HepG2 (cell line): ENCODE data around the gene VPS13C. TPM values are rescaled to one million over a fixed set of nuclear protein-coding genes. Genes with fewer than 3 reads are reported as not detected.

ENCODE experiments used
- ATAC-seq: fragments of 200-7000 bp; cut with Tn5 transposase; 3 replicates; pipeline ENCODE4 v1.9.1; 2020; ENCODE audit warnings: mild to moderate bottlenecking, moderate library complexity
- BruUV-seq: library from RNA; stranded (reverse); fragments of 400-500 nt; replicated peaks from 2 replicates; lab custom pipeline; 2021; lab: Mats Ljungman, UMichigan
- CTCF ChIA-PET: fragments of 300-600 bp; formaldehyde crosslinking; extraction: SDS; loops from one replicate; lab custom pipeline; 2021; ENCODE audit warnings: low total read pairs, inconsistent platforms, low intra/inter-chr PET ratio; lab: Yijun Ruan, JAX
- POLR2A ChIA-PET: fragments of 350-600 bp; sonication (Branson Sonifier 250); formaldehyde crosslinking; loops from one replicate; lab custom pipeline; 2020; ENCODE audit warnings: antibody characterized with exemption, inconsistent platforms; lab: Yijun Ruan, JAX
- DNase-seq: peaks from one replicate; pipeline ENCODE4 v3.0.0-alpha.2; 2015; ENCODE audit warnings: low spot score
- FAIRE-seq: peaks from 3 replicates; lab custom pipeline; 2011; peaks lifted over from hg19 to GRCh38; lab: Jason Lieb, UNC
- H2AFZ ChIP-seq: one replicate; pipeline ENCODE4 v1.6.1; 2011; ENCODE audit warnings: low read length, inconsistent platforms
- H3K27ac ChIP-seq: fragments of 300-600 bp; 3 replicates; pipeline ENCODE4 v1.8.0; 2011; ENCODE audit warnings: mixed run types, mild to moderate bottlenecking, mixed read lengths, low read length, inconsistent platforms; ENCODE audit not compliant: insufficient read depth; ENCODE audit errors: extremely low read length
- H3K27me3 ChIP-seq, 2 experiments: fragments of 200-600 bp in 1 of 2; 2 replicates in 1 of 2; 3 replicates in 1 of 2; pipeline versions ENCODE4 v1.6.0 to v1.8.0; 2011; ENCODE audit warnings: low read length in 2 of 2, mild to moderate bottlenecking in 2 of 2, moderate library complexity in 2 of 2, inconsistent platforms in 1 of 2; ENCODE audit not compliant: insufficient read depth in 2 of 2, control insufficient read depth in 1 of 2
- H3K36me3 ChIP-seq, 2 experiments: fragments of 200-600 bp in 1 of 2; replicated peaks in 1 of 2; 2 replicates in 1 of 2; 3 replicates in 1 of 2; pipeline versions ENCODE4 v1.5.1 to v1.8.0; 2011; ENCODE audit warnings: low read length in 2 of 2, inconsistent platforms in 1 of 2; ENCODE audit not compliant: insufficient read depth in 2 of 2, control insufficient read depth in 1 of 2
- H3K4me1 ChIP-seq: 2 replicates; pipeline ENCODE4 v1.5.1; 2012; ENCODE audit warnings: low read length, inconsistent platforms; ENCODE audit not compliant: insufficient read depth
- H3K4me2 ChIP-seq: 2 replicates; pipeline ENCODE4 v1.6.0; 2011; ENCODE audit warnings: low read depth, low read length, inconsistent platforms
- H3K4me3 ChIP-seq, 3 experiments: fragments of 200-600 bp in 1 of 3; sonication (generic), shearing (Covaris generic) in 1 of 3; replicated peaks in 1 of 3; 2 replicates each; pipeline ENCODE4 v1.5.1; 2011 to 2016; ENCODE audit warnings: low read length in 3 of 3, inconsistent platforms in 2 of 3, low read depth in 2 of 3, mild to moderate bottlenecking in 2 of 3, control low read depth in 1 of 3, mixed read lengths in 1 of 3; ENCODE audit not compliant: insufficient read depth in 1 of 3
- H3K79me2 ChIP-seq: one replicate; pipeline ENCODE4 v1.6.1; 2011; ENCODE audit warnings: low read length, inconsistent platforms; ENCODE audit not compliant: insufficient read depth
- H3K9ac ChIP-seq: 2 replicates; pipeline ENCODE4 v1.6.0; 2011; ENCODE audit warnings: mild to moderate bottlenecking, low read depth, low read length, inconsistent platforms; ENCODE audit not compliant: insufficient read depth
- H3K9me3 ChIP-seq: 2 replicates; pipeline ENCODE4 v1.5.1; 2012; ENCODE audit warnings: mild to moderate bottlenecking, low read length
- H4K20me1 ChIP-seq: 2 replicates; pipeline ENCODE4 v1.6.0; 2011; ENCODE audit warnings: inconsistent platforms, mild to moderate bottlenecking, low read length, moderate library complexity; ENCODE audit not compliant: insufficient read depth
- CTCF ChIP-seq: sonication (generic); formaldehyde crosslinking; IDR thresholded peaks from 2 replicates; pipeline ENCODE4 v1.5.0; 2020; ENCODE audit warnings: mild to moderate bottlenecking, missing genetic modification reagents, moderate library complexity
- ELF3 ChIP-seq: IDR thresholded peaks from 2 replicates; pipeline ENCODE4 v1.6.1; 2016; ENCODE audit warnings: missing genetic modification reagents, missing compliant biosample characterization
- ETS1 ChIP-seq: sonication (generic); formaldehyde crosslinking; IDR thresholded peaks from 2 replicates; pipeline ENCODE4 v1.4.0; 2020; ENCODE audit warnings: missing genetic modification reagents
- MAFF ChIP-seq: IDR thresholded peaks from 2 replicates; pipeline ENCODE4 v1.6.1; 2011; ENCODE audit warnings: low read depth, low read length, improper control_type of control experiment
- MIER3 ChIP-seq: IDR thresholded peaks from 2 replicates; pipeline ENCODE4 v1.6.1; 2016; ENCODE audit warnings: missing compliant biosample characterization, borderline replicate concordance
- MXD3 ChIP-seq: IDR thresholded peaks from 2 replicates; pipeline ENCODE4 v1.6.1; 2016; ENCODE audit warnings: mild to moderate bottlenecking, missing biosample characterization, missing genetic modification reagents
- STAG1 ChIP-seq: sonication (generic); formaldehyde crosslinking; IDR thresholded peaks from 2 replicates; pipeline ENCODE4 v1.4.0; 2020; ENCODE audit warnings: missing genetic modification reagents
- XRCC5 ChIP-seq: fragments of 200-400 bp; formaldehyde crosslinking; optimal IDR thresholded peaks from 2 replicates; pipeline ENCODE3; 2017; ENCODE audit warnings: mild to moderate bottlenecking, low read length
- YY1 ChIP-seq: IDR thresholded peaks from 2 replicates; pipeline ENCODE4 v1.6.1; 2011; ENCODE audit warnings: low read length, low read depth, moderate library complexity, mild to moderate bottlenecking; ENCODE audit not compliant: insufficient read depth, insufficient replicate concordance
- ZNF121 ChIP-seq: sonication (generic); formaldehyde crosslinking; IDR thresholded peaks from 2 replicates; pipeline ENCODE4 v1.5.0; 2020; ENCODE audit warnings: mild to moderate bottlenecking, missing genetic modification reagents
- ZNF296 ChIP-seq: sonication (generic); formaldehyde crosslinking; conservative IDR thresholded peaks from 2 replicates; pipeline ENCODE4 v1.5.0; 2020; ENCODE audit warnings: mild to moderate bottlenecking, missing genetic modification reagents
- WGBS: methylation state at CpG from one replicate; pipeline ENCODE4 v1.1.6; 2017; ENCODE audit warnings: low lambda C conversion rate; 5-methylcytosine and 5-hydroxymethylcytosine counted together
- in situ Hi-C: cut with HindIII; loops from 2 replicates; pipeline ENCODE4 v1.10.0; 2017; ENCODE audit warnings: low pct_unique_long_range_greater_than_20kb; ENCODE audit not compliant: extremely low pct_ligation_motif_present
- intact Hi-C: fragments of 100-400 bp; cut with micrococcal nuclease; formaldehyde crosslinking; loops from one replicate; pipeline ENCODE4 v1.10.0; 2022; ENCODE audit not compliant: unreplicated experiment
- polyA plus RNA-seq, 8 experiments: library from polyadenylated mRNA; depleted of rRNA in 3 of 8; stranded (reverse) in 7 of 8; unstranded in 1 of 8; fragments of >200 nt; fragmentation: Illumina TruSeq in 4 of 8; extraction: Trizol in 4 of 8; gene quantifications; 2 replicates each; pipeline versions ENCODE4 v1.2.1 to v1.2.3, GENCODE V29; 2011 to 2016; ENCODE audit warnings: low read depth in 4 of 8, missing spikeins in 1 of 8, mixed read lengths in 1 of 8; ENCODE audit not compliant: insufficient read depth in 1 of 8
- total RNA-seq, 5 experiments: library from RNA; depleted of rRNA; stranded (reverse); fragments of >200 nt; fragmentation: Illumina TruSeq; extraction: Trizol; gene quantifications; 2 replicates each; pipeline ENCODE4 v1.2.3, GENCODE V29; 2016; ENCODE audit warnings: low read depth in 1 of 5

Gene VPS13C
- total and polyA plus RNA-seq, 2 of the 13 experiments (the other 11 are each of a cell fraction or from before 2014, with no cell fraction given), result 10.9 to 26.8 TPM

- TF ChIP-seq CTCF (CRISPR knock-in tag) (peak; percentile 51), MAFF (no peak), YY1 (peak; percentile 86), STAG1 (CRISPR knock-in tag) (0 out of 2 replicates have a peak, but pooled peaks have one; percentile 4)
Observed at GRCh38 chr15:61828008-61828407, 232.2 kb downstream of the VPS13C start (continued).

GRCh38 chr15:61827131-61827530 lies 233.1 kb downstream of the VPS13C start:
- 0% methylated on average over 1 of the region's 1 CpG for WGBS
- no TSS peak for BruUV-seq
- no peaks in the 10 kb centered on the region for H3K9me3 ChIP-seq

More at GRCh38 chr15:61827131-61827530, 233.1 kb downstream of the VPS13C start:
- intact Hi-C loops (no loop called here), in situ Hi-C loops (loop anchor here (25.0 kb wide), 1 partner anchor 665 kb away; no protein-coding TSS in a partner anchor)
- ChIA-PET CTCF (no interaction called here), POLR2A (no interaction called here)
- no peak overlapping the region for H3K4me3 ChIP-seq
- no peaks in the 10 kb centered on the region for H3K36me3 ChIP-seq
- no peak overlapping the region for H2AFZ ChIP-seq
- H3K27me3 ChIP-seq, result peaks cover 3 to 9% of the 10 kb centered on the region in 2 experiments; a peak in 2 of 5 replicates
- H3K9ac ChIP-seq, result no peak overlapping the region
- TF ChIP-seq ETS1 (CRISPR knock-in tag) (no peak), ELF3 (no peak), MXD3 (CRISPR knock-in tag) (no peak), MIER3 (CRISPR knock-in tag) (no peak), ZNF296 (no peak), ZNF121 (CRISPR knock-in tag) (no peak), XRCC5 (no peak)
- ATAC-seq (no peak), DNase-seq (no peak), FAIRE-seq (no peak)
- H4K20me1 ChIP-seq, result no peaks in the 10 kb centered on the region
- no peak overlapping the region for H3K27ac ChIP-seq
- no peak overlapping the region for H3K4me2 ChIP-seq
- no peaks in the 10 kb centered on the region for H3K4me1 ChIP-seq
- H3K79me2 ChIP-seq, result no peaks in the 10 kb centered on the region
